ENCODE data around the gene CDKN2B. TPM values are rescaled to one million over a fixed set of nuclear protein-coding genes. Genes with fewer than 3 reads are reported as not detected.
A peak's percentile ranks its signal among the peaks of the same experiment; 100 is the strongest.

Gene CDKN2B
- total RNA-seq, 1 donor from 2014 or later: 45.2 TPM

GRCh38 chr9:21993893-21994555, 15.1 kb downstream of the CDKN2B start, which contains the start of gene CDKN2A:
TSS of gene CDKN2A (minus strand) at chr9:21994392.
- Mint-ChIP-seq H3K27ac (peak within 1 kb of the TSS; percentile 98), H3K4me3 (peak within 1 kb of the TSS; percentile 94), H3K27me3 (ENCODE audit: low read depth) (peaks cover 29% of the 10 kb centered on the region), H3K36me3 (peaks cover 4% of the 10 kb centered on the region), H3K4me1 (peaks cover 25% of the 10 kb centered on the region), H3K9me3 (no peaks in the 10 kb centered on the region)
- DNase-seq (ENCODE audit: low spot score in 2 of 2, unreplicated experiment in 2 of 2): peak; percentile 33 to 62
- TF ChIP-seq CTCF (IDR thresholded peaks at IDR 0.05; ENCODE audit: unreplicated experiment): no peak

DNA sequence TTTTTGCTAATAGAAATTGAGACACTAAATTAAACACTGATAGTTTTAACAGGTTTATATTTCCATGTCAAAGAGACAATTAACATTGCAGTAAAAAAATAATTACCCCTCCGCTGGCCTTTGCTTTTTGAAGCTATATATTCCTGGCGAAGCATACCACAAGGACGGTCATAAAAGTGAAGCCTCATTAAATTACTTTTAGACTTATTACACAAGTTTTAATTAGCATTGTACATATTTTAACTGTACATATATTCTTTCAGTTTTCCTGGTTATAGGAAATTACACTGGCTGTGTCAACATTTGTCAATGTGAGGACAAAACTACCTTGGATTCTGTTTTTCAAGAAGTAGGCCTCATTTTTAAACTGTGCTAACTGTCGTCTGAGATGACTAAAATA, 16.1 kb downstream of the CDKN2B start:
- peak overlapping the region; percentile 94 for H3K4me3 Mint-ChIP-seq
- no peak for TF ChIP-seq CTCF (IDR thresholded peaks at IDR 0.05; ENCODE audit: unreplicated experiment)
- H3K36me3 Mint-ChIP-seq: peaks cover 4% of the 10 kb centered on the region
- peaks cover 37% of the 10 kb centered on the region for H3K27me3 Mint-ChIP-seq (ENCODE audit: low read depth)
- peaks cover 28% of the 10 kb centered on the region for H3K4me1 Mint-ChIP-seq
- peak overlapping the region; percentile 90 for H3K27ac Mint-ChIP-seq
- DNase-seq (ENCODE audit: low spot score in 2 of 2, unreplicated experiment in 2 of 2): no peak
- no peaks in the 10 kb centered on the region for H3K9me3 Mint-ChIP-seq

- DNase-seq (ENCODE audit: low spot score in 2 of 2, unreplicated experiment in 2 of 2): no peak
- Mint-ChIP-seq H3K36me3 (peaks cover 4% of the 10 kb centered on the region), H3K4me3 (peak overlapping the region; percentile 45), H3K4me1 (peaks cover 33% of the 10 kb centered on the region), H3K9me3 (no peaks in the 10 kb centered on the region), H3K27ac (no peak overlapping the region), H3K27me3 (ENCODE audit: low read depth) (peaks cover 37% of the 10 kb centered on the region)
- TF ChIP-seq CTCF (IDR thresholded peaks at IDR 0.05; ENCODE audit: unreplicated experiment): no peak
Measured at GRCh38 chr9:21991072-21991959, 17.8 kb downstream of the CDKN2B start.

- Mint-ChIP-seq H3K9me3 (no peaks in the 10 kb centered on the region), H3K4me3 (peak overlapping the region; percentile 13), H3K36me3 (peaks cover 4% of the 10 kb centered on the region), H3K27ac (no peak overlapping the region), H3K27me3 (ENCODE audit: low read depth) (peaks cover 43% of the 10 kb centered on the region), H3K4me1 (peaks cover 29% of the 10 kb centered on the region)
- TF ChIP-seq CTCF (IDR thresholded peaks at IDR 0.05; ENCODE audit: unreplicated experiment): no peak
- no peak for DNase-seq (ENCODE audit: low spot score in 2 of 2, unreplicated experiment in 2 of 2)
Measured at GRCh38 chr9:21989440-21990189, 19.5 kb downstream of the CDKN2B start.

All from mesothelial cell of epicardium (in vitro differentiated cells).